K562 (cell line): Measurements from ENCODE around the gene SULT2B1. TPM values are rescaled to one million over a fixed set of nuclear protein-coding genes. Genes with fewer than 3 reads are reported as not detected.

Experiments
- ATAC-seq: fragments of 200-7000 bp; cut with Tn5 transposase; 3 replicates; pipeline ENCODE4 v1.9.1; 2020; ENCODE audit warnings: moderate library complexity
- BruUV-seq: library from RNA; stranded (reverse); fragments of 400-500 nt; replicated peaks from 2 replicates; lab custom pipeline; 2021; lab: Mats Ljungman, UMichigan
- CTCF ChIA-PET: fragments of 300-600 bp; formaldehyde crosslinking; extraction: SDS; loops from one replicate; lab custom pipeline; 2021; ENCODE audit warnings: low intra/inter-chr PET ratio; lab: Yijun Ruan, JAX
- POLR2A ChIA-PET: fragments of 300-600, 350-650 bp; sonication (Branson Sonifier 250); formaldehyde crosslinking; extraction: SDS; loops from one replicate; lab custom pipeline; 2021; ENCODE audit warnings: antibody characterized with exemption, inconsistent platforms; lab: Yijun Ruan, JAX
- DNase-seq, 4 experiments: peaks; one replicate each; pipeline versions ENCODE4 v3.0.0 to v3.0.0-alpha.2; 2011 to 2018; ENCODE audit warnings: low spot score in 3 of 4, mixed read lengths in 3 of 4; ENCODE audit errors: extremely low read depth in 1 of 4
- FAIRE-seq: peaks from 2 replicates; lab custom pipeline; 2011; peaks lifted over from hg19 to GRCh38; lab: Jason Lieb, UNC
- H2AFZ ChIP-seq: 2 replicates; pipeline ENCODE4 v1.6.0; 2011; ENCODE audit warnings: low read depth, low read length, control low read depth, inconsistent platforms
- H3K27ac ChIP-seq: fragments of 200-600 bp; 3 replicates; pipeline ENCODE4 v1.8.0; 2011; ENCODE audit warnings: low read depth, mild to moderate bottlenecking, control low read depth, inconsistent platforms, low read length, moderate library complexity, mixed read lengths; ENCODE audit errors: extremely low read depth
- H3K27me3 ChIP-seq, 2 experiments: fragments of 300-600 bp in 1 of 2; 2 replicates in 1 of 2; 3 replicates in 1 of 2; pipeline versions ENCODE4 v1.6.0 to v1.8.0; 2011; ENCODE audit warnings: inconsistent platforms in 2 of 2, low read length in 2 of 2, mild to moderate bottlenecking in 1 of 2, mixed read lengths in 1 of 2, moderate library complexity in 1 of 2; ENCODE audit not compliant: control insufficient read depth in 2 of 2, insufficient read depth in 2 of 2
- H3K36me3 ChIP-seq: fragments of 300-600 bp; 3 replicates; pipeline ENCODE4 v1.8.0; 2011; ENCODE audit warnings: mild to moderate bottlenecking, low read length, inconsistent platforms; ENCODE audit not compliant: control insufficient read depth, insufficient read depth
- H3K4me1 ChIP-seq, 2 experiments: fragments of 200-600 bp in 1 of 2; replicated peaks in 1 of 2; 2 replicates in 1 of 2; 3 replicates in 1 of 2; pipeline versions ENCODE4 v1.5.1 to v1.8.0; 2011; ENCODE audit warnings: inconsistent platforms in 2 of 2, low read length in 2 of 2, mild to moderate bottlenecking in 1 of 2, mixed read lengths in 1 of 2, moderate library complexity in 1 of 2; ENCODE audit not compliant: control insufficient read depth in 2 of 2, insufficient read depth in 2 of 2
- H3K4me2 ChIP-seq: 2 replicates; pipeline ENCODE4 v1.6.1; 2011; ENCODE audit warnings: low read length, control low read depth, inconsistent platforms, mixed read lengths; ENCODE audit not compliant: insufficient read depth
- H3K4me3 ChIP-seq: fragments of 200-600 bp; sonication (generic), shearing (Covaris generic); 2 replicates; pipeline ENCODE4 v1.5.1; 2016; ENCODE audit warnings: control low read depth, inconsistent platforms
- H3K79me2 ChIP-seq: fragments of 200-600 bp; 3 replicates; pipeline ENCODE4 v1.8.0; 2011; ENCODE audit warnings: low read length, inconsistent platforms; ENCODE audit not compliant: control insufficient read depth, insufficient read depth
- H3K9ac ChIP-seq, 2 experiments: 2 replicates each; pipeline versions ENCODE4 v1.6.0 to v1.6.1; 2011; ENCODE audit warnings: low read depth in 2 of 2, low read length in 2 of 2, control low read depth in 1 of 2, inconsistent platforms in 1 of 2, mild to moderate bottlenecking in 1 of 2, mixed read lengths in 1 of 2; ENCODE audit not compliant: insufficient read depth in 1 of 2
- H3K9me1 ChIP-seq: one replicate; pipeline ENCODE4 v1.6.0; 2011; ENCODE audit warnings: inconsistent platforms, mild to moderate bottlenecking, low read length, moderate library complexity; ENCODE audit not compliant: control insufficient read depth, insufficient read depth
- H3K9me3 ChIP-seq: replicated peaks from 2 replicates; pipeline ENCODE4 v1.5.1; 2011; ENCODE audit warnings: low read depth, low read length, inconsistent platforms; ENCODE audit not compliant: control insufficient read depth, insufficient read depth
- H4K20me1 ChIP-seq: replicated peaks from 2 replicates; pipeline ENCODE4 v1.6.1; 2011; ENCODE audit warnings: low read length, inconsistent platforms, mixed read lengths; ENCODE audit not compliant: control insufficient read depth, insufficient read depth
- ARID1B ChIP-seq: fragments of 450-650 bp; IDR thresholded peaks from 2 replicates; pipeline ENCODE4 v1.6.1; 2016; ENCODE audit warnings: antibody characterized with exemption, mild to moderate bottlenecking, inconsistent platforms
- BRCA1 ChIP-seq, 2 experiments: fragments of 450-650 bp in 1 of 2; sonication (generic) in 1 of 2; formaldehyde crosslinking in 1 of 2; IDR thresholded peaks; 2 replicates each; pipeline versions ENCODE4 v1.5.0 to v1.6.1; 2017 to 2020; ENCODE audit warnings: mild to moderate bottlenecking in 1 of 2, missing genetic modification reagents in 1 of 2
- CTCFL ChIP-seq: IDR thresholded peaks from 2 replicates; pipeline ENCODE4 v1.6.1; 2011; ENCODE audit warnings: borderline replicate concordance, low read depth, mild to moderate bottlenecking, moderate library complexity, low read length; ENCODE audit not compliant: insufficient read depth, poor library complexity, severe bottlenecking
- GABPA ChIP-seq: fragments of 200-800 bp; sonication (Bioruptor generic); conservative IDR thresholded peaks from 2 replicates; pipeline ENCODE4 v1.6.1; 2016; ENCODE audit warnings: low read depth, missing genetic modification characterization, missing compliant biosample characterization
- JUN ChIP-seq, 2 experiments: sonication (generic) in 1 of 2; formaldehyde crosslinking in 1 of 2; IDR thresholded peaks; 2 replicates each; pipeline versions ENCODE4 v1.6.1 to v1.8.0; 2012 to 2022; ENCODE audit warnings: borderline replicate concordance in 2 of 2, mild to moderate bottlenecking in 2 of 2, improper control_type of control experiment in 1 of 2, low read depth in 1 of 2, low read length in 1 of 2, missing genetic modification reagents in 1 of 2
- MEF2D ChIP-seq: conservative IDR thresholded peaks from 2 replicates; pipeline ENCODE4 v1.6.1; 2016; ENCODE audit warnings: low read depth, missing genetic modification characterization, missing compliant biosample characterization
- NR4A1 ChIP-seq, 2 experiments: fragments of 250-450 bp in 1 of 2; fragments of 450-650 bp in 1 of 2; sonication (Bioruptor Pico) in 1 of 2; IDR thresholded peaks; 2 replicates each; pipeline versions ENCODE4 v1.4.0 to v1.6.1; 2016 to 2020; ENCODE audit warnings: mild to moderate bottlenecking in 2 of 2, missing compliant biosample characterization in 1 of 2, missing genetic modification characterization in 1 of 2, moderate library complexity in 1 of 2
- RBM17 ChIP-seq: fragments of 200-400 bp; formaldehyde crosslinking; IDR thresholded peaks from 2 replicates; pipeline ENCODE4 v1.6.1; 2017; ENCODE audit warnings: low read depth, mild to moderate bottlenecking, low read length, borderline replicate concordance
- ZFX ChIP-seq: sonication (generic); formaldehyde crosslinking; IDR thresholded peaks from 2 replicates; pipeline ENCODE4 v1.8.0; 2022; ENCODE audit warnings: mild to moderate bottlenecking, missing genetic modification reagents, moderate library complexity
- WGBS: fragments of 100-300 bp; shearing (Covaris generic); methylation state at CpG from one replicate; pipeline ENCODE4 v1.1.6; 2016; ENCODE audit warnings: low coverage, mixed read lengths; ENCODE audit not compliant: insufficient coverage; ENCODE audit errors: missing lambda C conversion rate; 5-methylcytosine and 5-hydroxymethylcytosine counted together
- in situ Hi-C: fragments of 300-500 bp; cut with MboI; formaldehyde crosslinking; loops from 4 replicates; pipeline ENCODE4 v1.15.0; 2018; ENCODE audit warnings: inconsistent platforms, mixed read lengths
- intact Hi-C: fragments of 100-400 bp; cut with micrococcal nuclease; formaldehyde crosslinking; loops from 2 replicates; pipeline ENCODE4 v1.14.2; 2022
- polyA plus RNA-seq, 8 experiments: library from polyadenylated mRNA; depleted of rRNA in 4 of 8; stranded (reverse) in 5 of 8; unstranded in 3 of 8; fragments of >200 nt; fragmentation: Nextera tagmentation in 2 of 8; fragmentation: Illumina TruSeq in 1 of 8; extraction: Ambion mirVana in 2 of 8; extraction: Trizol in 1 of 8; gene quantifications; 2 replicates each; pipeline versions ENCODE4 v1.2.1 to v1.2.3, GENCODE V29; 2011 to 2014; ENCODE audit warnings: inconsistent platforms in 1 of 8, missing spikeins in 1 of 8
- total RNA-seq, 7 experiments: library from RNA; depleted of rRNA in 6 of 7; stranded (reverse); fragments of >200 nt in 6 of 7; fragmentation: Illumina TruSeq in 2 of 7; extraction: Trizol in 2 of 7; gene quantifications; 2 replicates each; pipeline versions ENCODE4 v1.2.1 to v1.2.3, GENCODE V29; 2011 to 2021; ENCODE audit warnings: low replicate concordance in 1 of 7
- TF ChIP-seq, protein P1 (sequence below): sonication (generic); formaldehyde crosslinking; IDR thresholded peaks from 2 replicates; pipeline ENCODE4 v1.9.0; 2022; ENCODE audit warnings: mild to moderate bottlenecking, missing genetic modification reagents
- TF ChIP-seq, protein P2 (sequence below): fragments of 450-650 bp; IDR thresholded peaks from 2 replicates; pipeline ENCODE4 v1.6.1; 2017; ENCODE audit warnings: antibody characterized with exemption, mild to moderate bottlenecking

Gene SULT2B1
- total and polyA plus RNA-seq, 9 of the 15 experiments (the other 6 are each of a cell fraction or from before 2014, with no cell fraction given): 0.09 to 0.62 (median 0.22) TPM; not detected in 2

- Histone ChIP-seq H3K9me3 (no peaks in the 10 kb centered on the region), H3K4me3 (no peak overlapping the region), H4K20me1 (no peaks in the 10 kb centered on the region), H3K4me1 (peaks cover 15 to 26% of the 10 kb centered on the region in 2 experiments; a peak in 4 of 5 replicates), H3K27ac (no peak overlapping the region), H3K27me3 (no peaks in the 10 kb centered on the region), H2AFZ (peak overlapping the region; percentile 27; the same call in 1 of the 2 replicates), H3K36me3 (no peaks in the 10 kb centered on the region), H3K79me2 (no peaks in the 10 kb centered on the region), H3K4me2 (no peak overlapping the region), H3K9ac (no peak overlapping the region), H3K9me1 (no peaks in the 10 kb centered on the region)
- 23% methylated on average over 7 of the region's 7 CpGs for WGBS
- in situ Hi-C loops (no loop called here), intact Hi-C loops (no loop called here)
- FAIRE-seq: peak; percentile 32
- CTCF ChIA-PET: no interaction called here
- BruUV-seq: no TSS peak
- POLR2A ChIA-PET: interaction anchor here (0.6 to 3.5 kb wide), 2 partner anchors 9 to 148 kb away, joined by 3 to 21 read pairs; no protein-coding TSS in a partner anchor
- DNase-seq: peak in 1 of 4 experiments; percentile 36
- no peak for ATAC-seq
- TF ChIP-seq RBM17 (no peak), JUN (IDR thresholded peaks at IDR 0.05; ENCODE audit: borderline replicate concordance, low read depth, low read length) (0 out of 2 replicates have a peak, but pooled peaks have one; percentile 34), JUN (CRISPR knock-in tag; IDR thresholded peaks at IDR 0.05; ENCODE audit: borderline replicate concordance) (no peak), NR4A1 (CRISPR knock-in tag; IDR thresholded peaks at IDR 0.05) (no peak), NR4A1 (tag; IDR thresholded peaks at IDR 0.05) (0 out of 2 replicates have a peak, but pooled peaks have one; percentile 34), ARID1B (peak; percentile 61), BRCA1 (IDR thresholded peaks at IDR 0.05) (no peak), BRCA1 (CRISPR knock-in tag; IDR thresholded peaks at IDR 0.05) (no peak), MEF2D (tag) (0 out of 2 replicates have a peak, but pooled peaks have one; percentile 15), ZFX (CRISPR knock-in tag) (0 out of 2 replicates have a peak, but pooled peaks have one; percentile 28), CTCFL (no peak), GABPA (tag) (no peak)
- TF ChIP-seq, protein P1, sequence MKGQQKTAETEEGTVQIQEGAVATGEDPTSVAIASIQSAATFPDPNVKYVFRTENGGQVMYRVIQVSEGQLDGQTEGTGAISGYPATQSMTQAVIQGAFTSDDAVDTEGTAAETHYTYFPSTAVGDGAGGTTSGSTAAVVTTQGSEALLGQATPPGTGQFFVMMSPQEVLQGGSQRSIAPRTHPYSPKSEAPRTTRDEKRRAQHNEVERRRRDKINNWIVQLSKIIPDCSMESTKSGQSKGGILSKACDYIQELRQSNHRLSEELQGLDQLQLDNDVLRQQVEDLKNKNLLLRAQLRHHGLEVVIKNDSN (CRISPR knock-in tag): 0 out of 2 replicates have a peak, but pooled peaks have one; percentile 13
- TF ChIP-seq, protein P2, sequence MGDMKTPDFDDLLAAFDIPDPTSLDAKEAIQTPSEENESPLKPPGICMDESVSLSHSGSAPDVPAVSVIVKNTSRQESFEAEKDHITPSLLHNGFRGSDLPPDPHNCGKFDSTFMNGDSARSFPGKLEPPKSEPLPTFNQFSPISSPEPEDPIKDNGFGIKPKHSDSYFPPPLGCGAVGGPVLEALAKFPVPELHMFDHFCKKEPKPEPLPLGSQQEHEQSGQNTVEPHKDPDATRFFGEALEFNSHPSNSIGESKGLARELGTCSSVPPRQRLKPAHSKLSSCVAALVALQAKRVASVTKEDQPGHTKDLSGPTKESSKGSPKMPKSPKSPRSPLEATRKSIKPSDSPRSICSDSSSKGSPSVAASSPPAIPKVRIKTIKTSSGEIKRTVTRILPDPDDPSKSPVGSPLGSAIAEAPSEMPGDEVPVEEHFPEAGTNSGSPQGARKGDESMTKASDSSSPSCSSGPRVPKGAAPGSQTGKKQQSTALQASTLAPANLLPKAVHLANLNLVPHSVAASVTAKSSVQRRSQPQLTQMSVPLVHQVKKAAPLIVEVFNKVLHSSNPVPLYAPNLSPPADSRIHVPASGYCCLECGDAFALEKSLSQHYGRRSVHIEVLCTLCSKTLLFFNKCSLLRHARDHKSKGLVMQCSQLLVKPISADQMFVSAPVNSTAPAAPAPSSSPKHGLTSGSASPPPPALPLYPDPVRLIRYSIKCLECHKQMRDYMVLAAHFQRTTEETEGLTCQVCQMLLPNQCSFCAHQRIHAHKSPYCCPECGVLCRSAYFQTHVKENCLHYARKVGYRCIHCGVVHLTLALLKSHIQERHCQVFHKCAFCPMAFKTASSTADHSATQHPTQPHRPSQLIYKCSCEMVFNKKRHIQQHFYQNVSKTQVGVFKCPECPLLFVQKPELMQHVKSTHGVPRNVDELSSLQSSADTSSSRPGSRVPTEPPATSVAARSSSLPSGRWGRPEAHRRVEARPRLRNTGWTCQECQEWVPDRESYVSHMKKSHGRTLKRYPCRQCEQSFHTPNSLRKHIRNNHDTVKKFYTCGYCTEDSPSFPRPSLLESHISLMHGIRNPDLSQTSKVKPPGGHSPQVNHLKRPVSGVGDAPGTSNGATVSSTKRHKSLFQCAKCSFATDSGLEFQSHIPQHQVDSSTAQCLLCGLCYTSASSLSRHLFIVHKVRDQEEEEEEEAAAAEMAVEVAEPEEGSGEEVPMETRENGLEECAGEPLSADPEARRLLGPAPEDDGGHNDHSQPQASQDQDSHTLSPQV: peak; percentile 38; the same call in 1 of the 2 replicates
Observed at GRCh38 chr19:48565090-48565489, 13.1 kb downstream of the SULT2B1 start.
